ENCODE data around the gene ST3GAL3. TPM values are rescaled to one million over a fixed set of nuclear protein-coding genes. Genes with fewer than 3 reads are reported as not detected.

Gene ST3GAL3
- total and polyA plus RNA-seq, 2 of the 13 experiments (the other 11 are each of a cell fraction or from before 2014, with no cell fraction given): 5.1 to 8.1 TPM

GRCh38 chr1:43947061-43947873 is 239.9 kb downstream of the ST3GAL3 start (continued):
- no peak for TF ChIP-seq PAXIP1 (CRISPR knock-in tag; conservative IDR thresholded peaks at IDR 0.05)
- TF ChIP-seq ZBTB8A (CRISPR knock-in tag; IDR thresholded peaks at IDR 0.05; ENCODE audit: borderline replicate concordance, low read depth): no peak
- TF ChIP-seq GPBP1L1 (CRISPR knock-in tag; IDR thresholded peaks at IDR 0.05): no peak
- no peak for TF ChIP-seq ZNF709 (CRISPR knock-in tag; IDR thresholded peaks at IDR 0.05)
- no peak for TF ChIP-seq ZNF18 (CRISPR knock-in tag; IDR thresholded peaks at IDR 0.05; ENCODE audit: insufficient replicate concordance)
- TF ChIP-seq ZNF430 (CRISPR knock-in tag; IDR thresholded peaks at IDR 0.05): no peak
- TF ChIP-seq REL (CRISPR knock-in tag; conservative IDR thresholded peaks at IDR 0.05): no peak
- TF ChIP-seq HNF1B (CRISPR knock-in tag; IDR thresholded peaks at IDR 0.05): no peak
- TF ChIP-seq ZNF333 (CRISPR knock-in tag; IDR thresholded peaks at IDR 0.05; ENCODE audit: borderline replicate concordance): peak; percentile 78; the same call in 1 of the 2 replicates
- TF ChIP-seq SIN3A (IDR thresholded peaks at IDR 0.05; ENCODE audit: borderline replicate concordance, low read depth, low read length): no peak
- TF ChIP-seq ZNF781 (CRISPR knock-in tag; IDR thresholded peaks at IDR 0.05; ENCODE audit: borderline replicate concordance, not compliant biosample characterization): no peak
- TF ChIP-seq ZNF703 (CRISPR knock-in tag; IDR thresholded peaks at IDR 0.05; ENCODE audit: borderline replicate concordance): no peak
- no peak for TF ChIP-seq ZNF10 (CRISPR knock-in tag; IDR thresholded peaks at IDR 0.05; ENCODE audit: borderline replicate concordance, low read depth)
- no peak for TF ChIP-seq ZNF710 (CRISPR knock-in tag; IDR thresholded peaks at IDR 0.05; ENCODE audit: borderline replicate concordance)

All from HepG2 (cell line).